Astrocyte (in vitro differentiated cells and primary cell): ENCODE measurements around the gene DEFB110.

Experiments used
- EZH2 ChIP-seq: IDR thresholded peaks from 2 replicates; pipeline ENCODE4 v1.6.1; 2012; ENCODE audit warnings: mild to moderate bottlenecking, low read length, inconsistent platforms; ENCODE audit not compliant: insufficient read depth
- TF ChIP-seq, protein P1 (sequence below): IDR thresholded peaks from 2 replicates; pipeline ENCODE4 v1.5.1; 2011; ENCODE audit warnings: low read depth, mild to moderate bottlenecking, inconsistent platforms, low read length, moderate library complexity; ENCODE audit not compliant: insufficient read depth

DNA sequence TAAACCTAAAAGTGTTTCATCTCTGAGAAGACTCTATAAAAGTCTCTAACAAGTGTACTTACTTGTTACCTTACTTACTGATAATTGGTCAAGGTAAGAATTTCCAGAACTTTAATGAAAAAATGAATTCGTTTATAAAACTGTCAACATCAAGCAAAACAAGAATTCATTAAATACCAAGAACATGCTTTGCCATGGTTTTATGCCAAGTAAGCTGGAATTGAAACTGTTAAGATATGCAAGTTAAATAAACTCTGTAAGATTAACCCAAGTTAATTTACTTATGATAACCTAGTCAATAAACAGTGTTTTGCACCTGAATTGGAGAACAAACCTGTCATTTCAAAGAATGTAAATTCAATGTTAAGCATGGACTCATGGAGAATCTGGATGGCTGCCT is 35.2 kb downstream of the DEFB110 start:
- TF ChIP-seq EZH2, result no peak
- TF ChIP-seq, protein P1, sequence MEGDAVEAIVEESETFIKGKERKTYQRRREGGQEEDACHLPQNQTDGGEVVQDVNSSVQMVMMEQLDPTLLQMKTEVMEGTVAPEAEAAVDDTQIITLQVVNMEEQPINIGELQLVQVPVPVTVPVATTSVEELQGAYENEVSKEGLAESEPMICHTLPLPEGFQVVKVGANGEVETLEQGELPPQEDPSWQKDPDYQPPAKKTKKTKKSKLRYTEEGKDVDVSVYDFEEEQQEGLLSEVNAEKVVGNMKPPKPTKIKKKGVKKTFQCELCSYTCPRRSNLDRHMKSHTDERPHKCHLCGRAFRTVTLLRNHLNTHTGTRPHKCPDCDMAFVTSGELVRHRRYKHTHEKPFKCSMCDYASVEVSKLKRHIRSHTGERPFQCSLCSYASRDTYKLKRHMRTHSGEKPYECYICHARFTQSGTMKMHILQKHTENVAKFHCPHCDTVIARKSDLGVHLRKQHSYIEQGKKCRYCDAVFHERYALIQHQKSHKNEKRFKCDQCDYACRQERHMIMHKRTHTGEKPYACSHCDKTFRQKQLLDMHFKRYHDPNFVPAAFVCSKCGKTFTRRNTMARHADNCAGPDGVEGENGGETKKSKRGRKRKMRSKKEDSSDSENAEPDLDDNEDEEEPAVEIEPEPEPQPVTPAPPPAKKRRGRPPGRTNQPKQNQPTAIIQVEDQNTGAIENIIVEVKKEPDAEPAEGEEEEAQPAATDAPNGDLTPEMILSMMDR, result no peak
